T-helper 17 cell (primary cell): ENCODE data around the gene MDM1. TPM values are rescaled to one million over a fixed set of nuclear protein-coding genes. Genes with fewer than 3 reads are reported as not detected.

Experiments used
- ATAC-seq: fragments of 150-1000 bp; cut with Tn5 transposase; 2 replicates; pipeline ENCODE4 v1.10.0; 2021; ENCODE audit warnings: mild to moderate bottlenecking, moderate library complexity
- DNase-seq, 3 donors: peaks; one replicate each; pipeline versions ENCODE4 v3.0.0 to v3.0.0-alpha.2; 2020 to 2021
- H3K9me3 ChIP-seq: one replicate; pipeline ENCODE4 v1.7.0; 2013; ENCODE audit warnings: low read length, mild to moderate bottlenecking; ENCODE audit not compliant: control insufficient read depth, poor library complexity, severe bottlenecking
- H3K27ac Mint-ChIP-seq: one replicate; pipeline ENCODE4 v1.8.0; 2022; ENCODE audit warnings: mild to moderate bottlenecking, moderate library complexity, mixed read lengths
- H3K27me3 Mint-ChIP-seq: one replicate; pipeline ENCODE4 v1.8.0; 2022; ENCODE audit warnings: mixed read lengths
- H3K36me3 Mint-ChIP-seq: one replicate; pipeline ENCODE4 v1.8.0; 2022; ENCODE audit warnings: low read depth, mixed read lengths
- H3K4me1 Mint-ChIP-seq: one replicate; pipeline ENCODE4 v1.8.0; 2022; ENCODE audit warnings: mild to moderate bottlenecking, mixed read lengths
- H3K4me3 Mint-ChIP-seq: one replicate; pipeline ENCODE4 v1.8.0; 2022; ENCODE audit warnings: mild to moderate bottlenecking, moderate library complexity, mixed read lengths
- total RNA-seq, 4 donors: library from RNA in 2 of 4; stranded (reverse) in 2 of 4; gene quantifications; one replicate each; pipeline ENCODE4 v1.2.3 and lab custom pipeline; 2022 to 2026

The MDM1 gene
- total RNA-seq, 2 donors from 2014 or later: 16.3 to 18.7 TPM

- Mint-ChIP-seq H3K4me3 (no peak overlapping the region), H3K36me3 (no peaks in the 10 kb centered on the region)
These were observed 60.8 kb downstream of the MDM1 start for GRCh38 chr12:68271346-68271745.

DNA sequence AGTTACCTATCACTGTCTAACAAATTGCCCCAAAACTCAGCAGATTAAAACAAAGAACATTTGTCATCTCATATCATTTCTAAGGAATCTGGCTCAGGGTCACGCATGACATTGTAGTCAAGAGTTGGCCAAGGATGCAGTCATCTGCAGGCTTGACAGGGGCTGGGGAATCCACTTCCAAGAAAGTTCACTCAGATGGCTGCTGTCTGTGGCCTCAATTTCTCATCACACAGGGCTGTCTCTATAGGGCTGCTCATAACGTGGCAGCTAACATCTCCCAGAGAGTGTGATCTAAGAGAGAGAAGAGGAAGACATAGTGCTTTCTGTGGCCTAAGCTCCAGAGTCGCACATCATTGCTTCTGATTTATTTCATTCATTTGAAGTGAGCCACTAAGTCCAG is 61.8 kb downstream of the MDM1 start:
- H3K4me3 Mint-ChIP-seq: no peak overlapping the region
- H3K27ac Mint-ChIP-seq: no peak overlapping the region
- no peak for ATAC-seq
- H3K4me1 Mint-ChIP-seq: peaks cover 9% of the 10 kb centered on the region
- no peaks in the 10 kb centered on the region for H3K9me3 ChIP-seq
- no peaks in the 10 kb centered on the region for H3K36me3 Mint-ChIP-seq
- no peak for DNase-seq
- no peaks in the 10 kb centered on the region for H3K27me3 Mint-ChIP-seq

More at GRCh38 chr12:68271346-68271745, 60.8 kb downstream of the MDM1 start:
- DNase-seq (no peak), ATAC-seq (no peak)
- Mint-ChIP-seq H3K27ac (no peak overlapping the region), H3K27me3 (no peaks in the 10 kb centered on the region), H3K4me1 (peaks cover 12% of the 10 kb centered on the region)
- H3K9me3 ChIP-seq: no peaks in the 10 kb centered on the region

DNA sequence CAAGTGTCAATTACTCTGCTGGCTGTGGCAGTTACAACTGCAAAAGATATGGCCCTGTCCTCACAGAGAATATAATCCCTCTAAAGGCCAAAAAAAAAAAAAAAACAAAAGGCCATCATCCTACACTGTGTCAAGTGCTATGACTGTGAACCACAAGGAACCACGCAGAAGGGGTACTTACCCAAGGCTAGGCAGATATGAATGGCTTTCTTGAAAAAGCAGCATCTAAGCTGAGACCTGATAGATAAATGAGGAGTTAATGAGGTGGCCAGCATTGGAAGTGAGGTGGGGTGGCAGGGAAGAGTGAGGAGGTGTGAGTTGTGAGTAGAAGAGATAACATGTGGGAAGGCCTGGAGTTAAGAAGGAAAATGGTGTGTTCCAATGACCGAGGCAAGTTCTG is 62.4 kb downstream of the MDM1 start:
- Mint-ChIP-seq H3K4me3 (no peak overlapping the region), H3K4me1 (peaks cover 7% of the 10 kb centered on the region), H3K27ac (no peak overlapping the region), H3K36me3 (no peaks in the 10 kb centered on the region), H3K27me3 (no peaks in the 10 kb centered on the region)
- DNase-seq: no peak
- no peaks in the 10 kb centered on the region for H3K9me3 ChIP-seq
- ATAC-seq: no peak

- no peak for DNase-seq
- ATAC-seq: no peak
- Mint-ChIP-seq H3K4me3 (no peak overlapping the region), H3K27ac (no peak overlapping the region), H3K27me3 (no peaks in the 10 kb centered on the region), H3K36me3 (no peaks in the 10 kb centered on the region), H3K4me1 (peaks cover 7% of the 10 kb centered on the region)
- no peaks in the 10 kb centered on the region for H3K9me3 ChIP-seq
These were observed 63.2 kb downstream of the MDM1 start for GRCh38 chr12:68268967-68269366.

DNA sequence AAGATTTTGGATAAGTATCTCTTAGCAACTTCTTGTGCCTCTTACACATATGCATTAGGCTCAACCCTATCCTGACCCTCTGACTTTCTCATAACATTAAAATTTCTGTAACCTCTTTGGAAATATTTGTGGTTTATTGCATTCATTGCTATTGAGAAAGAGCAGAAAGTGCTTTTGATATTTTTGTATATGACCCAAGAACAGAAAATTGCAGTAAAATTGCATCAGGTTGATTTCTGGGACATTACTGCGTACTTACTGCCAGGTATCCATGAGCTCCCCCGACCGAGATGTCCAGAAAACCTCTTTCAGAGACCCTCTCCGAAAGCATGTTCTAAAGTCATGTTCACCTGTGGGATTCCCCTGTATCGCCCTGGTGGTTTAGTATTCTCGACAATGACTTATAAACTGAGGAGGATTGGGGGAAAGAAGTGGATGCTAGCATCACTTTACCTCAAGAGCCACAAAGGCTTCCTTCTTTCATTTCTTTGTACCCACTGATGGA is 64.2 kb downstream of the MDM1 start:
- ATAC-seq (peak; percentile 54), DNase-seq (no peak)
- H3K4me3 Mint-ChIP-seq: no peak overlapping the region

GRCh38 chr12:68264857-68265256 is 67.3 kb downstream of the MDM1 start:
- H3K27me3 Mint-ChIP-seq: no peaks in the 10 kb centered on the region
- ATAC-seq (no peak), DNase-seq (no peak)
- no peak overlapping the region for H3K4me3 Mint-ChIP-seq
- no peaks in the 10 kb centered on the region for H3K36me3 Mint-ChIP-seq
- no peak overlapping the region for H3K27ac Mint-ChIP-seq
- no peaks in the 10 kb centered on the region for H3K9me3 ChIP-seq
- H3K4me1 Mint-ChIP-seq: peaks cover 13% of the 10 kb centered on the region

More for the DNA sequence above, 64.2 kb downstream of the MDM1 start:
- no peaks in the 10 kb centered on the region for H3K9me3 ChIP-seq
- Mint-ChIP-seq H3K36me3 (no peaks in the 10 kb centered on the region), H3K27ac (no peak overlapping the region), H3K27me3 (no peaks in the 10 kb centered on the region), H3K4me1 (peaks cover 7% of the 10 kb centered on the region)

GRCh38 chr12:68264158-68264855 is 67.9 kb downstream of the MDM1 start:
- H3K4me3 Mint-ChIP-seq: no peak overlapping the region

GRCh38 chr12:68263366-68263765 is 68.8 kb downstream of the MDM1 start:
- Mint-ChIP-seq H3K27ac (no peak overlapping the region), H3K36me3 (no peaks in the 10 kb centered on the region), H3K4me1 (peaks cover 16% of the 10 kb centered on the region), H3K27me3 (no peaks in the 10 kb centered on the region), H3K4me3 (no peak overlapping the region)
- DNase-seq: no peak
- H3K9me3 ChIP-seq: no peaks in the 10 kb centered on the region
- no peak for ATAC-seq

More at GRCh38 chr12:68264158-68264855, 67.9 kb downstream of the MDM1 start:
- DNase-seq: no peak
- H3K36me3 Mint-ChIP-seq: no peaks in the 10 kb centered on the region
- no peak overlapping the region for H3K27ac Mint-ChIP-seq
- H3K9me3 ChIP-seq: no peaks in the 10 kb centered on the region
- no peak for ATAC-seq
- peaks cover 18% of the 10 kb centered on the region for H3K4me1 Mint-ChIP-seq
- H3K27me3 Mint-ChIP-seq: no peaks in the 10 kb centered on the region

GRCh38 chr12:68261896-68262295 is 70.3 kb downstream of the MDM1 start:
- no peak overlapping the region for H3K4me3 Mint-ChIP-seq
- no peak for ATAC-seq

GRCh38 chr12:68260153-68260552 is 72.0 kb downstream of the MDM1 start:
- H3K4me1 Mint-ChIP-seq: peaks cover 12% of the 10 kb centered on the region
- no peak for ATAC-seq
- H3K4me3 Mint-ChIP-seq: no peak overlapping the region
- no peaks in the 10 kb centered on the region for H3K9me3 ChIP-seq
- no peaks in the 10 kb centered on the region for H3K36me3 Mint-ChIP-seq
- no peak overlapping the region for H3K27ac Mint-ChIP-seq
- no peak for DNase-seq
- H3K27me3 Mint-ChIP-seq: no peaks in the 10 kb centered on the region

More at GRCh38 chr12:68261896-68262295, 70.3 kb downstream of the MDM1 start:
- H3K27me3 Mint-ChIP-seq: no peaks in the 10 kb centered on the region
- H3K4me1 Mint-ChIP-seq: peaks cover 12% of the 10 kb centered on the region
- H3K9me3 ChIP-seq: no peaks in the 10 kb centered on the region
- no peaks in the 10 kb centered on the region for H3K36me3 Mint-ChIP-seq
- no peak for DNase-seq
- H3K27ac Mint-ChIP-seq: no peak overlapping the region

DNA sequence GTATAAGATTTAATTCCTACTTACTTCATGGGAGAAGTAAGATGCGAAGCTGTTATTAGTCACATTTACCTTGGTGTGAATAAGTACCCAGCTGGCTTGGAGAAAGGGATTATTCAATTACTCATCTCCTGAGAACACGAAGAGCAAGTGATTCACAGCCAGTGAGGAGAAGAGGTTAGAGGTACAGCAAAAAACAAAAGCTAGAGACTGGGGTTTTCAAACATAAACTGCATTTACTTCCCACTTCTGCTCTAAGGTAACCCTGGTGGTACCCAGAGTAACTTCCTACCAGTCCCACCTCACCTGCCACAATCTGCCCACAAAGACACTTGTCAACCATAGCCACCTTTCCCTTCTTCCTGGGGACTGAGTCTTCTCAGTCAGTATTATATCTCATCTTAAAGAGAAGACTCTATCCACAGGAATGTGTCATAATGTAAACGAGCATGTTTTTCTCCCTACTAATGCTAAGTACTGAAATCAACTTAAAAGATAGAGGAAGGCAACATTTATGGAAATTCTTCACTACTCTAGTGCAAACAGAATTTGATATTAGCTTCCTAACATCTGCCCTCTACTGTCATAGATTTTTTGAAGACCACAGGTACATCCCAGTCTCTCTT is 72.7 kb downstream of the MDM1 start:
- Mint-ChIP-seq H3K36me3 (no peaks in the 10 kb centered on the region), H3K27ac (no peak overlapping the region), H3K4me3 (no peak overlapping the region), H3K4me1 (peaks cover 12% of the 10 kb centered on the region), H3K27me3 (no peaks in the 10 kb centered on the region)
- DNase-seq (no peak), ATAC-seq (peak; percentile 27)
- H3K9me3 ChIP-seq: no peaks in the 10 kb centered on the region

- H3K27me3 Mint-ChIP-seq: peaks cover 4% of the 10 kb centered on the region
- H3K27ac Mint-ChIP-seq: no peak within 1 kb of the TSS
These were observed 78.7 kb downstream of the MDM1 start, which contains the start of gene IL22 for GRCh38 chr12:68253504-68253903. Gene IL22, minus strand, starts transcription at chr12:68253604. Its CDS starts 156 bp downstream, at chr12:68253448.

DNA sequence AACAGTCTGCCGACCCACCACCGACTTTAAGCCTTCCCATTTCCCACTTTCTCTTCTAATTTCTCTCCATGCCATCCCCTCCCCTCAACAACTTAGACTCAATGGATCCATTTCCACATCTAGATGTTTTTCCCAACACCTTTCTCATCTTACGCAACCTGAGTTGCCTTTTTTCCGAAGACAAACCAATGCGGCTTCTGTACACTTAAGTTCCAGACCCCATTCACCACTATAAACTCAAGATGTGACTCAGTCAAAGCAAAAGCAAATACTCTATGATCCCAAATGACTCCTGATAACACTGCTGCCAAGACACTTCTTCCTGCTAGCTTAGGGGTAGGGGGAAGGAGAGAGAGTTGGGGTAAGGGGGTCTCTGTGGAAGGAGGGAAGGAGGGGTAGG is 80.1 kb downstream of the MDM1 start:
- Mint-ChIP-seq H3K27ac (no peak overlapping the region), H3K4me3 (peak overlapping the region; percentile 1), H3K27me3 (peaks cover 4% of the 10 kb centered on the region), H3K4me1 (peaks cover 14% of the 10 kb centered on the region), H3K36me3 (peaks cover 3% of the 10 kb centered on the region)
- no peaks in the 10 kb centered on the region for H3K9me3 ChIP-seq
- no peak for DNase-seq
- no peak for ATAC-seq

More at GRCh38 chr12:68253504-68253903, 78.7 kb downstream of the MDM1 start, which contains the start of gene IL22:
- peaks cover 14% of the 10 kb centered on the region for H3K4me1 Mint-ChIP-seq
- ATAC-seq (no peak), DNase-seq (no peak)
- no peaks in the 10 kb centered on the region for H3K9me3 ChIP-seq
- peaks cover 3% of the 10 kb centered on the region for H3K36me3 Mint-ChIP-seq
- H3K4me3 Mint-ChIP-seq: no peak within 1 kb of the TSS
